HG03520 (cell line): ENCODE results near the gene STK35.

Experiments
- ATAC-seq: cut with Tn5 transposase; IDR thresholded peaks from one replicate; pipeline ENCODE4 v1.9.1; 2021; ENCODE audit warnings: mild to moderate bottlenecking, moderate library complexity; ENCODE audit not compliant: unreplicated experiment

The STK35 gene

DNA sequence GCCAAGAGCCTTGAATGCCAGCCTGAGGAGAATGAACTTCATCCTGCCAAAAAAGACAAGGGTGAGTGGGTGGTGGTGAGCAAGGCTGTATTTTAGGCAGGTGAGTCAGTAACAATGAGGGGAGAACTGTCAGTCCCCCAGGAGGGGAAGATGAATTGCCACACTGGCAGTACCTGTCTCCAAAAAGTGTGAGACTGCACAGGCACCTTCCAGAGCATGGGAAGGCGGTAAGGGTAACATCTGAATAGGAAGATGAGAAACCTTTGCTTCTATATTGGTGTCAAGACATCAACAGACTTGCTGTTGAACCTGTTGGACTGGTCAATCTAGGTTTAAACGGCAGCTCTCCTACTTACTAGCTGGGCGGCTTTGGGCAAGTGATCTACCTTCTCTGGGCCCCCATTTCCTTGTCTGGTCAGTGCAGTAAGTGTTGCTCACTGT lies 30.9 kb downstream of the STK35 start:
- no peak for ATAC-seq

DNA sequence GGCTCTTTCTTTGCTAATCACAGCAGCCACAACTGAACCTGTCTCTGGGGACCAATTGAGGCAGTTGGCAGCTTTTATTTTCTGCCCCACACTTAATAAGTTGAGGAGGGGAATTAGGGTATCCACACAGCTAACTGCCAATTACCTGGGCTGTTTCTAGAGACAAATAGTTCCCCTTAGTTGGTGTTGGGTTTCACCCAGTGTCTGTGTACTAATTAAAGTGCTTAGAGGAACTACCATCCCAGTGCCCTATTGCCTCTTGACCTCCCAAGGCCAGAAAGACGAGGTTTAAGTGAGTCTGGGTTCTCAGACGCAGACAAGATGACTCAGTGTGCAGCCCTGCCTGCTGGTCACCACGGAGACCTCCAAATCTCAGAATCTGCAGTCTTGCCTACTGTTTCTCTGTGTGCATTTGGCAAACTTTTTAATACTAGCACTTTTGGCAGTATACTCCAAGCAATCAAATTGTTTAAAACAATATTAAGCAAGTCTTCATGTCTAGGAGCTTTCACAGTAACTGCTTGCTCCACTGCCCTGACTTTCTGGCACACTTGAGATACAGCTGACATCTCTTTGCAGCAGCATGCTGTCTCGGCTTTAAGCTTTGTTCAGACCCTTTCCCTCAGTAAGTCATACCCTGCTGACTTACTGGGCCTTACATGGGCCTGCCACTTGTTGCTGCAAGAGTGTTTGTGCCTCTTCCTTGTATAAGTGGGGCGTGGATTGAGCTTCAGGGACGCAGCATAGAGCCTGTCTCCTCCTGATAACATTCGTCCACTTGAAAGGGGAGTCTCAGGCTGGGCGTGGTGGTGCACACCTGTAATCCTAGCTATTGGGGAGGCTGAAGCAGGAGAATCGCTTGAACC lies 31.9 kb downstream of the STK35 start:
- no peak for ATAC-seq

DNA sequence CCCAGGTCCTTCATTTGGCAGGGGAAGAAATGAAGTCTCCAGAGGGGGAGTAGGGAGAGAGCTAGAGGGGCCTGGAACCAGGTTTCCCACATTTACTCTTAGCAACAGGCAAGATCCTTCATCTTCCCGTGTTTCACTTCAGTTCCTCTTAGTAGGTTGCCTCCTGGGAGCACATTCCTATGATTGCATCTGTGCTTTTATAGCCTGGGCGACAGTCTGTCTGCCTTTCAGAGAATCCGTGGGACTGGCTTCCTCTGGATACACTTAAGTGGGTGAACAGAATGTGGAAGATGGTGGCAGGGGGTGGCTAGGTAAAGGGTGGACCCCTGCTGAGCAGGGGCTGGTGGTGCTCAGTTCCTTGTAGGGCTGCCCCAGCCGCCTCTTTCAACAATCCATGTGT lies 33.4 kb downstream of the STK35 start:
- no peak for ATAC-seq

DNA sequence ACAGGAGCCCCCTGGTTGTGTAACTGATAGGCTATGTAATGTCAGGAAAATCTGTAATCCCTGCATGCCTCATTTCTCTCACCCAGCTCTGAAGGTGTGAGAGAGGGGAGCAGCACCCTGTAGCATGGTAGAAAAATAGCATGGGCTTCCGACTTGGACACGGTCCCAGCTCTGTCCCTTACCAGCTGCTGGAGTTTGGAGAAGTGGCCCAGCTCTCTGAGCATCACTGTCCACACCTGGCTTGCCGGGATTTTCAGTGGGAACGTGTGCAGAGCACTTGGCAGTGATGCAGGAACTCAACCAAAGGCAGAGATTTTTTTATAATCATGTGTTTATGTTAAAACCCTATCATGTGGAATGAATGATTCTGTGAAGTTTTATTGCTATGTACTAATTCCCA lies 34.6 kb downstream of the STK35 start:
- ATAC-seq, result no peak

DNA sequence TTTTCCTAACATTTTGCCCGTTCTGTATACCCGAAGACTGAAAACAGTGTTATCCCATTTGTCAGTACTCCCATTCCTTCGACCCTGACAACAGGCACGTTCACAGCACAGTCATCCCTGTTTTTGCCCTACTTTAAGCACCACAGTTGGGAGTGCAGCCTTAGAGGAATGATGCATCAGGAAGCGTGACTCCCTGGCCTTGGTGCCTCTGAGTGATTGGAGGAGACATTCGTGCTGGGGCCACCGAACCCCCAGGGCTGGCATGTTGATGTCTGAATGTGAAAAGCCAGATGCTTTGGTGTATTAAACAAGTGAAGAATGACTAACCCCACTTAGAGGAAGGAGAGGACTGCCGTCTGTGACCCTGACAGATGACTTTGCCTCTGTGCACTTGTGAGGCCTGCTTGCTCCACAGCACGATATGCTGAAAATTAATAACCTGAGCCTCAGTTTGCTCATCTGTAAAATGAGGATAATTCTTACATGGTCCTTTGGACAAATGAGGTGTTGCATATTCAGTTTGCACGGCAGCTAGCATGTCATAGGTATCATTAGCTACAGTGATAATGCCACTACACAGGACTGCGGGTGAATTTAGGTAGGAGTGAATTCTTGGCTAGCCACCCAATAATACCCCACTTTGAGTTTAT lies 36.0 kb downstream of the STK35 start:
- ATAC-seq, result no peak

DNA sequence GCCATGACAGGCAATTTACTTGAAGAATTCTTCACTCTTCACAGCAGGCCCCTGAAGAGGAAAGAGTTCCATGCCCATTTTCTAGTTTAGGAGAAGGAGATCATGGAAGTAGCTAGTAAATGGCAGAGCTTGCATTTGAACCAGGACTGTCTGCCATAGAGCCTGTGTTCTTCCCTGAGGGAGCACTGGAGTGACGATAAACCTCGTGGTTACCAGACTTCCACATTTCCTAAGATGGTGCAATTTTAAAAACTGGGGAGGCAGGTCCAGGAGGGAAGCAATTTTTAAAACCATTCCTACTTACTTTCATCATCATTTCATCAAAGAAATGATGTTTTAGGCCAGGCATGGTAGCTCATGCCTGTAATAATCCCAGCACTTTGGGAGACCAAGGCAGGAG lies 36.8 kb downstream of the STK35 start:
- ATAC-seq, result no peak

DNA sequence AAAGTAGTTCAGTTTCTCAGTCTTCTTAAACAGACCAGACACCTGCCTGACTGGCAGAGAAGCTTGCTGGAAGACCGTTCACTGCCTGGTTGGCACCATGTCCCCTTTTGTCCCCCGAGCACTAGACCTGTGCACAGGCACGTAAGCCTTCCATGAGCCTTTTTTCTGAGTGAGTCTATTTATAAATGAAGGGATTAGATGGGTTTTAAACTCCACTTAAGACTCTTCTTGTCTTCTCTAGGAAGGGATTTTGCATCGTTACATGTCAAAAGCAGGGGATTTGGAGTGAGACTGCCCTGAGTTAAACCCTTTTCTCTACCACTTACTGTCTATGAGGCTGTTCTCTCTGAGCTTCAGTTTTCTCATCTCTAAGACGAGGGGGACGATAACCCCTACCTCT lies 37.6 kb downstream of the STK35 start:
- ATAC-seq, result no peak

DNA sequence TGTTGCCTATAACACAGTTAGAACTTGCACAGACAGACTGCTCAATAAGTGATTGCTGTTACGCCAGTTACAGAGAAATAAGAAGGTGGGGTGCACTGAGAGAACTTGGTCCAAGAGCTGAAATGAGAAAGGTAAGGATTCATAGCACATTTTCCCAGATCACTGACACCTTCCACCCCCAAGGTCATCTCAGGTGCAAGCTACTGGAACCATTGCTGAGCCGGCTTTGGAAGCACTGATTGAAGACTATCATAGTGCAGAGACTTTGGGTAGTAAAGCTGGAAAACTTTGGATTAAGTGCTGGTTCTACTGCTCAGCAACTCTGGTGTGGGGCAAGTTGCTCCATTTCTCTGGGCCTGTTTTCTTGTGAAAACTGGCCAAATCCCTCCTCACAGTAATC lies 38.1 kb downstream of the STK35 start:
- no peak for ATAC-seq

DNA sequence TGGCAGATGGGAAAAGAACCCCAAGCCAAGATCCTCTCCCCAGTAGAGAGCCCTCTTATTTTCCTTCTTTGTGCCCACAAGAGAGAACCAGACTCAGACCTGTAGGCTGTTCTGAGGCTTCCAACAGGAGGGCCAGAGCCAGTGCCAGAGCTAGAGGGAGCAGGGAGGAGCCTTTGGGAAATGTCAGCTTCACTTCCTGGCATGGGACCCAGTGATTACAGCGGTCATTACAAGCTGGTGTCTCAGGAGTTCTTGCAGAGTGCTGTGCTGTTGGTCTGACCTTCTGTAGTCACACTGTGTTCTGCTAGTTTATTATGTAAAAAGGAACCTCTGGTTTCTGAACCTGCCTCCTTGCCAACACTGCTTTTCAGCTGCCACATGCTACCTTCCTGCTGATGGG lies 38.9 kb downstream of the STK35 start:
- no peak for ATAC-seq

DNA sequence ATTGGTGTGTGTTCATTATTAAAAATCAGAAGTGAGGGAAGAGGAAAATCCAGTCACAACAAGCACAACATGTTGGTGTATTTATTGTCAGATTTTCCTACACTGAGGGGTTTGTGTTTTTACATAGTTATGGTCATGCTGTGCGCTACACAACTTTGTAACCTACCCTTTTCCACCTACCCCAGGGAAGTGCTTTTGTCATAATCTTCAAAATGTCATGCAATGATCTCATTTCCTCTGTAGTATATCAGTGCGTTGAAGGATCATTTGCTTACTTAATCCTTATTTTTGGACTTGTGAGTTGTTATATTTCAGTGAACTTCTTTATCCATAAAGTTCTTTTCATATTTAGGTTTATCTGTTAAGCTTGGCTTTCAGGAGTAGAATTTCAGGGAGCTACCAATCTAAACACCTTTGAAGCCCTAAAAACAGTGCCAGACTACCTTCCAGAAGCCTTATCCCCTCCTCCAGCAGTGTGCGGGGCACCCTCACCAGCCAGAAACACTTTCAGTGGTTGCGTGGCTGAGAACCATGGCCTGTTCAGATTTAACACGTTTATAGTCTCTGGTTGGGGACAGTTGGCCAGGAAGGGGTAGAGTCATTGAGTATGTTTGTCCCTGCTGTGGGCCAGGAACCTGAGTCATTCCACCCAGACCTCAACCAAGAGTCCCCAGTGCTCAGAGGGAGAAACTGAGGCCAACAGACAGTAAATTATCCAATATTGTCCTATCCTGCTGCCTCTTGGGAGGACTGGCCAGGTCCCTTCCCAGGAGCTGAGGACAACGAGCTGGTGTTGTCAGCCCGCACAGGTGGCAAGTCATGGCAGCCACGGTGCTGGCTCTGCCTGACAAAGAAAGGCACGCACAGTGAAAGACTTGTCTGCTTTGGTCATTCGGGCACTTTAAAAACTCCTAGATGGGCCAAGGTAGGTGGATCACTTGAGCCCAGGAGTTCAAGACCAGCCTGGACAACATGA lies 40.3 kb downstream of the STK35 start:
- no peak for ATAC-seq

DNA sequence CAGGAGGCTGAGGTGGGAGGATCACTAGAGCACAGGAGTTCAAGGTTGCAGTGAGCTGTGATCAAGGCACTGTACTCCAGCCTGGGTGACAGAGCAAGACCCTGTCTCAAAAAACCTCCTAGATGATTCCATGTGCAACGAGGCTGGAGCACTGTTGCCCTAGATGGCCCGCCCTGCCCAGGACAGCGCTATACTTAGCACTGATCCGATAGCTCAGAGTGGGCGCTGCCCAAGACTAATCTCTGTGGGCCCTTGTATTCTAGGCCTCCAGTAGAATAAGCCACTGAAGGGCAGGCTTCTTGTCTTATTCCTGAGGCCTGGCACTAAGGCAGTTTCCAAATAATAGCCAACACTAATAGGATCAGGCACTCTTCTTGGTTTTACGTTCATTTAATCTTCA lies 41.0 kb downstream of the STK35 start:
- no peak for ATAC-seq

DNA sequence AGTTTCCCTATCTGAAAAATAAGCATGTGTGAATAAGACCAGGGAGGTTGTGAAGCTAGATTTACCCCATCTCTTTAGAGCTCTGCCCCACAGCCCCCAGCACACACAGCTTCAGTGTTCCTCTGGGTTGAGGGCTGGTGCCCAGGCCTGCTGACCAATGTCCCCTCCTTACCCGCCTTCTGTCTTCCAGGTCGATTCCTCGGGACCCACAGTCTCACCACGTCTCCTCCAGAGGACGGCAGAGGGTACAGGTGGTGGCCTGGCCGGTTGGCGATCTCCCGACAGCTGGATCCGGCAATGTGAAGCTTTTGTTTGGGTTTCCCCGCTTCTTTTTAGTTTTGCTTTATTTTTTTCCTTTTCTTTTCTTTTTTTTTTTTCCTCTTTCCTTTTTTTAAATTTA lies 42.0 kb downstream of the STK35 start:
- no peak for ATAC-seq

DNA sequence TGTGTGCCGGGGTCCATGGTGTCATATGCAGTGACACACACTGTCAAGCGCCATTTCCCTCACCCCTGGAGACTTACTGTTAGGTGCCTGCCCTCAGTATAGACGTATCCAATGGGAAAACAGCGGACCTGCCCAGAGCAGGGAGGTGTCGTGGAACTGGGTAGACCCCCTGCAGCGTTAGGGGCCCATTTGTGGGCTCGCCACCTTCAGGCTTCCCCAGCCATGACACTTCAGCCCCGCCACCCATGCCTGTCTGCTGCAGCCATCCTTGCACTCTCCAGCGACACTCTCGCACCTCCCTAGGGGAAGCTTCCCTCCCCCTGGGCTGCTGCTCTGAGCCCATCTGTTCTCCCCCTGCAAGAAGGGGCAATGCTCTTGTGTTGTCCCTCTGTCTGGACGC lies 43.2 kb downstream of the STK35 start:
- ATAC-seq, result no peak

DNA sequence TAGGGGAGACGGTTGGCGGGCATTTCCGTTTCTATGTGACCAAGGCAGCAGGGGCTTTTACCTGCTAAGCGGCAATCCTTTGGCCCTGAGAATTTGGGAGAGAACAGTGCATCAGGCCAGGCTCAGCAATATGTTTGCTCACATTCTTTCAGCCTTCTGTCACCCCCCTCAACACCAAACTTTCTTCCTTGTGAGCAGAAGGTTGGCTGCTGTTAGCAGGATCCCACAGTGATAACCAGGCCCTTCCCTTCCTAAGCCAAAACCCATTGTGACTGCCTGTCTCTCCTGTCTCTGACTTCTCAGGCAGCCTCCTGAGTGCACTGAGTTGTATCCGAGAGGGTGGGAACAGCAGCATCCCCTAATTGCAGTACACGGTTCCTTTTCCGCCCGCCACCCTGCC lies 43.7 kb downstream of the STK35 start:
- ATAC-seq, result no peak

DNA sequence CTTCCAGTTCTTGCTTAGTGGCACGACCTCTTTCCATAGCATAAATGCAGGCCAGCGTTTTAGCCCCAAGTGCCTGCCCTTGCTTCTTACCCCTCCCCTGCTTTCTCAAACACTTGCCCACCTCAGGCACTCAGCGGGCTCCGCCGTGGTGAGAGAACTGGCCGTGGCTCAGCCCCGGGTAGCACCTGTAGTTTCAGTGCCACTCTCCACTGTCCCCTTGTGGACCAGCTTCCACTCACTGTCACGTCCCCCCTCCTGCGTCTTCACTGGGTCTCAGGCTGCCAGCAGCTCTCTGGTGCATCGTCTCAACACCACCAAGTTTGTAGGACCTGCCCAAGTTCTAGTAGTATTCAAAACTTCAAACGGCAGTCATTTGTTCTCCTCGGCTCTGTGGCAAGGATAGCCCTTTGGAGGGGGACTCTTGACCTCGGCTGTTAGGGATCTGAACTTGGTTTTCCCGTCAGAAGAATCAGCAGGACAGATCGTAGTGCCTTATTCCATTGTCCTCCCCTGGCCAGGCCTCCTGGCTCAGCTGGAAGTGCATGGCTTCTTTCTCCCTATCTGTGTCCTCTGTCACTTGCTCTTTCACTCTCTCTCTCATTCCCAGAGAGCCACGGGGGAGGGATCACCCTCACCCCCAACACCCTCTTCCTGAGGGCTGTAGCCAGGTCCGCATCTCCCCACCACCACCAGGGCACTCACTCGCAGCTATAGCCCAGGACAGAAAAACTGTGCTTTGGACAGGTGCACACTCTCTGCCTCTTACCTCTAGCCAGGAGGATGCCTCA lies 44.6 kb downstream of the STK35 start:
- no peak for ATAC-seq

DNA sequence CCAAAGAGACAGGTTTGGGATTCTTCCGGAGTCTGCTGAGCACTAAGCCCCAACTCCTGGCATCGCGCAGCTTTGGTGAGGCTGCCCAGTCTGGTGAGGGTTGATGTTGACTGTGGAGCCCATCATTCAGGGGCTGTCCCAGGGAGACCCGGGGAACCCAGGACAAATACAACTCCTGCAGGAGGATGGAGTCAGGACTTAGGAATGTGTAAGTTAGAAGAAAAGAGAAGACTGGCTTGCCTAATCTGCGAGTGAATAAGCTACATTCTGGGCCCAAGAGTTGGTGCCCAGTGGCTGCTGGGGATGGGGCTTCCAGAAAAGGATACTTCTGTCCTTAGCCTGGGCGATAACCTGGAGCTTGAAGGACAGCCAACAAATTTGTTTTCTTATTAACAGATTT lies 47.9 kb downstream of the STK35 start:
- ATAC-seq, result no peak

DNA sequence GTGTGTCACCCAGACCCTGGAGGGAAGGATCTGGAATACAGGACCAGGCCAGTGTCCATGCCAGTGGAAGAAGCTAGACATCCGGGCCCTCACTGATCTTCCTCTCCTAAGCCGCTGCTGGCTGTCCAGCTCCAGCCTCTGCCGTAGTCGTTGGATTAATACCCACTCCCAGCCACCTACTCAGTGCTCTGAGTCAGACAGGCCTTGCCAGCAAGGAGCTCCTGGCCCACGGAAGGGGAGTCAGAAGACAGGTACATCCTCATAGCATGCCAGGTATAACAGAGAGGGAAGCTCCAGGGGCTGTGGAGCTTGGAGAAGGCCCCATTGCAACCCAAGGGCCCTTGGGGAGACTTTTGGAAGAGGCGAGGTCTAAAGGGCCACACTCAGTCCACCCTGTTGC lies 49.0 kb downstream of the STK35 start:
- no peak for ATAC-seq

DNA sequence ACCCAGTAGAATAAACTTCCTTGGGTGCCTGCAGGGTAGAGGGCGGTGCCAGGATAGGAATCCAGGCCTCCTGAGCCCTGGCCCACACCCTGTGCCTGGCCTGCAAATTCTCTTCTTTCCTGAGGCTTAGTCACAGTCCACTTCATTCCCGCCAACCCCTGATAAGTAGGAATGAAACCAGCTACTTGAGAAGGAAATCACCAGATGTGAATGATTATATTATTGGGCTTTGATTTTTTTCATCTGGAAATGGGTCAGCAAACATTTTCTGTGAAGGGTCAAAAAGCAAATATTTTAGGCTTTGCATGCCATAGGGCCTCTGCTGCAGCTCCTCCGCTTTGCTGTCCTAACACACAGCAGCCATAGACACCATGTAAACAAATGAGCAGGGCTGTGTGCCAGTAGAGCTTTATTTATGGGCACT lies 50.2 kb downstream of the STK35 start:
- no peak for ATAC-seq

DNA sequence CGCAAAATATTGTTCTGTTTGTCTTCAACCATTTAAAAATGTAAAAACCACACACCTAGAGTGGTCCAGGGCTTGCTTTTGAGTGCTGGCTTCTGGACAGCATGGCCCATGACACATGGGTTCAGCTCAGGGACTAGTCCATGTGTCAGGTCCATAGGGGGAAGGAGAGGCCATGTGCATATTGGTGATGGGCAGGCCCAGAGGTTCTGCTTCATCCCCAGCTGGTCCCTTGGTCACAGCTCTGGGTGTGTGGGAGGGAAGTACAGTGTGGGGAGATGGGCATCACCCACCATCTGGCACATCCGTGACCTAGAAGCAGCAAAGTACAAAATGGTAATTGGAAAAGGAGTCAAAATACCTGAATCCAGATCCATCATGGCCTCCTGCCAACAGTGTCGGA lies 50.7 kb downstream of the STK35 start:
- no peak for ATAC-seq

DNA sequence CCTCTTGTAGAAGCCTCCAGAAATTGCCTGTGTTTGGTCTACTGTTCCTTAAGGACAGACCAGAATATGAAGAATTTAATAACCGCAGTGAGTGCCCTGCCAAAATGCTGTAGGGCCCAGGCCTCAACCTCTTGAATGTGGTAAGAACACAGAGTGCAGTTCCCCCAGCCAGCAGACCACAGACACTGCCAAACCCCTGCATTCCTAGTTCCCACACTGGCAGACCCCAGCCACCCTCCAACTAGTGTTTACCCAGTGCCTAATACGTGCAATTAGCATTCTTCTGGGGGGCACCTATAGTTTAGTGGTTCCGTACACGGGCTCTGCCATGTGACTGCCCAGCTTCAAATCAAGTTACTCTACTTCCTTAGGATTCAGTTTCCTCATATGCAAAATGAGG lies 51.7 kb downstream of the STK35 start:
- ATAC-seq, result no peak

DNA sequence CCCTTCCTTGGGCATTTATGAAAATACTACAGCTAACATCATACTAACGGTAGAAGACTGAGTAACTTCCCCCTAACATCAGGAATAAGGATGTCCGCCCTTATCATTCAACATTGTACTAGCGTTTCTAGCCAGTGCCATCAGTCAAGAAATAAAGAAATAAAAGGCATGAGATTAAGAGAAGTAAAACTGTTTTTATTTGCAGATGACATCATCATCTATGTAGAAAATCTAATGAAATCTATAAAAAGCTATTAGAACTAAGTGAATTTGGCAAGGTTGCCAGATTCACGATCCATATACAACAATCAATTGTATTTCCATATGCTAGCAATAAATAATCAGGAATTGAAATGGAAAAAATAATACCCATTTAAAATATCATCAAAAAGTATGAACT lies 54.6 kb downstream of the STK35 start:
- no peak for ATAC-seq
